ENCODE results near the gene MCM5.
"Not testable (repeated sequence)": the region's sequence is repeated elsewhere in the genome, so short reads cannot be mapped to it uniquely, and the experiment has no call there.

The MCM5 gene

DNA sequence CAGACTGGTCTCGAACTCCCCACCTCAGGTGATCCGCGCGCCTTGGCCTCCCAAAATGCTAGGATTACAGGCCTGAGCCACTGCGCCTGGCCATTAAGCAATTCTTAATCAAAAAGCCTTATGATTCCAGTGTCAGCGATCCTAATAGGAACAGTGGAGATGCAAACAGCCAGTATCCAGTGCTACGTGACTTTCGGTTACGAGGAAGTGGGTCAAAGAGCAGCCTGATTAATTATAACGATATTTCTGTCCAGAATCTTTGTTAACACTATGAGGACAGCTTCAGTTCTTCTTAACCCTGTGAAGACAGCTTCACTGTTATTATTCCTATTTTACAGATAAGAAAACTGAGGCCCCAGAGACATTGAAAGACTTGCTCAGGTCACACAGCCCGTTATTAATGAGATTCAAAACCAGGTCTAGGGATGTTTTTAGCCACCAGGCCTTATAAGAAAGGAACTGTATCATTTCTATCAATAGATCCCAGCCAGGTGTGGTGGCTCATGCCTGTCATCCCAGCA is 36.3 kb upstream of the MCM5 start:
- H3K27ac ChIP-seq (ENCODE audit: low read length) = no peak overlapping the region
- no peaks in the 10 kb centered on the region for H3K36me3 ChIP-seq (ENCODE audit: control insufficient read depth, insufficient read depth, low read length)
- no peak overlapping the region for H3K4me3 ChIP-seq (ENCODE audit: low read length)
- no peak for DNase-seq (ENCODE audit: low read depth, low spot score)
- no peaks in the 10 kb centered on the region for H3K9me3 ChIP-seq (ENCODE audit: control insufficient read depth, insufficient read depth, low read length)
- no CpG with 5 or more reads among the region's 11 CpGs for WGBS (ENCODE audit: insufficient coverage, insufficient read length)
- peaks cover 2% of the 10 kb centered on the region; the same call in 1 of the 2 replicates for H3K4me1 ChIP-seq (ENCODE audit: control insufficient read depth, insufficient read depth, low read length)
- H3K27me3 ChIP-seq (ENCODE audit: control insufficient read depth, insufficient read depth, low read length) = no peaks in the 10 kb centered on the region

DNA sequence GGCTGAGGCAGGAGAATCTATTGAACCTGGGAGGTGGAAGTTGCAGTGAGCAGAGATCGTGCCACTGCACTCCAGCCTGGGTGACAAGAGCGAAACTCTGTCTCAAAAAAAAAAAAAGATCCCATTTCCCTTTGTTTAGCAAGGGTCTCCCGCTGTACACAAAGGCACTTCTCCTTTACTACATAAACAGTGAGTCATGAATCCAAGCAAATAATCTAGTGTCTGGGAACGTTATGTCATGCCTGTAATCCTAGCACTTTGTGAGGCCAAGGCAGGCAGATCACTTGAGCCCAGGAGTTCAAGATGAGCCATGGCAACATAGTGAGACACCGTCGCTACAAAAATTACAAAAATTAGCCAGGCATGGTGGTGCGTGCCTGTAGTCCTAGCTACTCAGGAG is 35.7 kb upstream of the MCM5 start:
- H3K4me1 ChIP-seq (ENCODE audit: control insufficient read depth, insufficient read depth, low read length); DNase-seq (ENCODE audit: low read depth, low spot score): not testable (repeated sequence)
- no CpG with 5 or more reads among the region's 7 CpGs for WGBS (ENCODE audit: insufficient coverage, insufficient read length)

DNA sequence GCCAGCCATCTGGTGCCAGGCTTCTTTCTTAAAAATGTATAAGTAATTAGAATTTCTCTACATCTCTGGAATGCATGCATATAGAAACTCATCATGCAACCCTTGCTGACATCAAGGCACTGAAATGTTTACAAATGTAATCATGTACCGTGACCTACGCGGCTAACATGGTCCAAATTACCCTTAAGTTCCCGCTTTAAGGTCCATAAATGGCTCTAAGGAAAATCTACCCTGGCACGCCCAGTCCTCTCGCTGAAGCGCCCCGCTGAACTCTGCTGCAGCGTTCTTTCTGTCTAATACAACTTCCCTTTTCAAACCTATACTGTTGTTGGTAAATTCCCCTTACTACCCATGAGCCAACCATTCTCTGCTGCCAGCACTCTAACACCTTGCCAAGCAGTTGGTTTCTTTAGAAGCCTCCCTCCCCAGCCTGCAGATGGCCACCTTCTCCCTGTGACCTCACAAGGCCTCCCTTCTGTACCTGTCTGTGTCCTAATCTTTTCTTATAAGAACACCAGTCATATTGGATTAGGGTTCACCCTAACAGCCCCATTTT is 32.5 kb upstream of the MCM5 start:
- DNase-seq (ENCODE audit: low read depth, low spot score) = no peak
- no peaks in the 10 kb centered on the region for H3K36me3 ChIP-seq (ENCODE audit: control insufficient read depth, insufficient read depth, low read length)
- no peaks in the 10 kb centered on the region for H3K9me3 ChIP-seq (ENCODE audit: control insufficient read depth, insufficient read depth, low read length)
- no peaks in the 10 kb centered on the region for H3K27me3 ChIP-seq (ENCODE audit: control insufficient read depth, insufficient read depth, low read length)
- no peak overlapping the region for H3K4me3 ChIP-seq (ENCODE audit: low read length)
- WGBS (ENCODE audit: insufficient coverage, insufficient read length) = no CpG with 5 or more reads among the region's 9 CpGs
- H3K27ac ChIP-seq (ENCODE audit: low read length) = no peak overlapping the region
- peaks cover 5% of the 10 kb centered on the region for H3K4me1 ChIP-seq (ENCODE audit: control insufficient read depth, insufficient read depth, low read length)

More for the DNA sequence above, 35.7 kb upstream of the MCM5 start:
- not testable (repeated sequence) for H3K4me3 ChIP-seq (ENCODE audit: low read length); H3K9me3 ChIP-seq (ENCODE audit: control insufficient read depth, insufficient read depth, low read length); H3K27me3 ChIP-seq (ENCODE audit: control insufficient read depth, insufficient read depth, low read length); H3K36me3 ChIP-seq (ENCODE audit: control insufficient read depth, insufficient read depth, low read length); H3K27ac ChIP-seq (ENCODE audit: low read length)

DNA sequence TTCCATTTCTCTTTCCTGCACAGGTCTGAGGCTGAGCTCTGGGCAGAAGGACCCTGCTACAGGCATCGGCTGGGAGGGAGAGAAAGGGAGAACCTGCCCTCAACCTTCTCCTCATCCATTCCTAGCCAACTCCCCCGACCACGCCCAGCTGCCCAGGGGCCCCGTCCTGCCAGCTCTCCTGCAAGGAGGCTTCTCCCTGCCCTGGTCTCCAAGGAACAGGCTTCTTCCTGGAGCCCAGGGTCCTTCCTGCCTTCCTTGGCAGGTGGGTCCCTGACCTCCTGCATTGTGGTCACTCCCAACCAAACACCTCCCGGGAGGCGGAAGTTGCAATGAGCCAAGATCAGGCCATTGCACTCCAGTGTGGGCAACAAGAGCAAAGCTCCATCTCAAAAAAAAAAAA is 31.6 kb upstream of the MCM5 start:
- Histone ChIP-seq H3K27ac (ENCODE audit: low read length) (no peak overlapping the region), H3K27me3 (ENCODE audit: control insufficient read depth, insufficient read depth, low read length) (no peaks in the 10 kb centered on the region), H3K36me3 (ENCODE audit: control insufficient read depth, insufficient read depth, low read length) (no peaks in the 10 kb centered on the region), H3K4me1 (ENCODE audit: control insufficient read depth, insufficient read depth, low read length) (peaks cover 5% of the 10 kb centered on the region), H3K9me3 (ENCODE audit: control insufficient read depth, insufficient read depth, low read length) (no peaks in the 10 kb centered on the region), H3K4me3 (ENCODE audit: low read length) (no peak overlapping the region)
- no peak for DNase-seq (ENCODE audit: low read depth, low spot score)
- no CpG with 5 or more reads among the region's 6 CpGs for WGBS (ENCODE audit: insufficient coverage, insufficient read length)

DNA sequence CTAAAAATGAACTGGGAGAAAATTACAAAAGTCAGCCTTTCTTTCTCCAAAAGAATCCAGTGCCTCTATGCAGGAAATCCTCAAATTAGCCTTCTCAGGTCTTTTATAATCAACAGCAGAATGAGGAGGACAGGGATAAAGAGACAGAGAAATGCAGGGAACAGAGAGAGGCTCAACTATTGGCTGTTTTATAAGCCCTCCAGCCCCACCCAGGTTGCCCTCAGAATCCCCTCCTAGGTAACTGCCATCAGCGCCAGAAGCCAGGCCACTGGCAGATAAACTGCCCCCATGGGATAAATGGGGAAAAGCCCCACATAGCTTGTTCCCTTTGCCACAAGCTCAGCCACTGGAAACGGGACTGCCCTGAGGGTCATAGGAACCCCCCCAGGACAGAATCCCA is 29.9 kb upstream of the MCM5 start:
- peaks cover 5% of the 10 kb centered on the region for H3K4me1 ChIP-seq (ENCODE audit: control insufficient read depth, insufficient read depth, low read length)
- no peak overlapping the region for H3K27ac ChIP-seq (ENCODE audit: low read length)
- no peaks in the 10 kb centered on the region for H3K36me3 ChIP-seq (ENCODE audit: control insufficient read depth, insufficient read depth, low read length)
- no peak for DNase-seq (ENCODE audit: low read depth, low spot score)
- H3K4me3 ChIP-seq (ENCODE audit: low read length) = no peak overlapping the region
- no peaks in the 10 kb centered on the region for H3K9me3 ChIP-seq (ENCODE audit: control insufficient read depth, insufficient read depth, low read length)
- WGBS (ENCODE audit: insufficient coverage, insufficient read length) = no CpG with 5 or more reads among the region's 2 CpGs
- no peaks in the 10 kb centered on the region for H3K27me3 ChIP-seq (ENCODE audit: control insufficient read depth, insufficient read depth, low read length)

DNA sequence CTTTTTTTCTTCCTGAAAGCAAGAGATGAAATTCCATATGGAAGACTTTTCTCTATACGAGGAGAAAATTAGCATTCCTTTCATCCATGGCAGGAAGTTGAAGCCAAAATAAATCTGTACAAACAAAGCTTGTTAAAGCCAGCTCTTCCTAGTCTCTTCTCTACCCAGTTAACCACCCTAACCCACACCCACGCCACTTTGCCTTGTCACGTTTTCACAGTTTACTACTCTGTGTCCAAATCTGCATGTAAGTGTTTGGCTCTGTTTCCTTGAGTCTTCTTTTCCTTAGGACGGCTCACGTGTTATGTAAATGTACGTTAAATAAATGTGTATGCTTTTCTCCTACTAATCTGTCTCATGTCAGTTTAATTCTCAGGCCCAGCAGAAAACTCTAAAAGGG is 26.2 kb upstream of the MCM5 start:
- H3K4me3 ChIP-seq (ENCODE audit: low read length) = no peak overlapping the region
- peaks cover 6% of the 10 kb centered on the region for H3K4me1 ChIP-seq (ENCODE audit: control insufficient read depth, insufficient read depth, low read length)
- H3K9me3 ChIP-seq (ENCODE audit: control insufficient read depth, insufficient read depth, low read length) = no peaks in the 10 kb centered on the region
- no peak for DNase-seq (ENCODE audit: low read depth, low spot score)
- no peak overlapping the region for H3K27ac ChIP-seq (ENCODE audit: low read length)
- no peaks in the 10 kb centered on the region for H3K36me3 ChIP-seq (ENCODE audit: control insufficient read depth, insufficient read depth, low read length)
- 100% methylated on average over 1 of the region's 6 CpGs for WGBS (ENCODE audit: insufficient coverage, insufficient read length)
- H3K27me3 ChIP-seq (ENCODE audit: control insufficient read depth, insufficient read depth, low read length) = no peaks in the 10 kb centered on the region

DNA sequence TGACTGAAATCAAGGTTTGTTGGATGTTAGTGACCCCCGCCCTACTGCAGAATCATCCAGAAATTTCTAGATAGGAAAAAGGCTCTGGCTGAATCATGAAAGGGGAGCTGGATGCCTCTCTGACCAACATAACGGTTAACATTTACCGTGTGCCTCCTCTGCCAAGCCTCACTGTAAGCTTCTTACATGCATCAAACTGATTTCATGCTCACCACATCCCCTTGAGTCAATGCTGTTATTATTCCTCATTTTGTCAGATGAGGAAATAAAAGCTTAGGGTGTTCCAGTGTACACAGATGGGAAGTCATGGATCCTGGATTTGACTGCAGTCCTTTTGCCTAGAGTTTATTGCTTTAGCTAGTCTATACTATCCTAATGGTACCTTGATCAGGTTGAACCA is 24.9 kb upstream of the MCM5 start:
- no peak overlapping the region for H3K27ac ChIP-seq (ENCODE audit: low read length)
- H3K9me3 ChIP-seq (ENCODE audit: control insufficient read depth, insufficient read depth, low read length) = no peaks in the 10 kb centered on the region
- H3K27me3 ChIP-seq (ENCODE audit: control insufficient read depth, insufficient read depth, low read length) = no peaks in the 10 kb centered on the region
- DNase-seq (ENCODE audit: low read depth, low spot score) = no peak
- H3K4me3 ChIP-seq (ENCODE audit: low read length) = no peak overlapping the region
- peaks cover 6% of the 10 kb centered on the region for H3K4me1 ChIP-seq (ENCODE audit: control insufficient read depth, insufficient read depth, low read length)
- H3K36me3 ChIP-seq (ENCODE audit: control insufficient read depth, insufficient read depth, low read length) = no peaks in the 10 kb centered on the region
- WGBS (ENCODE audit: insufficient coverage, insufficient read length) = no CpG with 5 or more reads among the region's 3 CpGs

DNA sequence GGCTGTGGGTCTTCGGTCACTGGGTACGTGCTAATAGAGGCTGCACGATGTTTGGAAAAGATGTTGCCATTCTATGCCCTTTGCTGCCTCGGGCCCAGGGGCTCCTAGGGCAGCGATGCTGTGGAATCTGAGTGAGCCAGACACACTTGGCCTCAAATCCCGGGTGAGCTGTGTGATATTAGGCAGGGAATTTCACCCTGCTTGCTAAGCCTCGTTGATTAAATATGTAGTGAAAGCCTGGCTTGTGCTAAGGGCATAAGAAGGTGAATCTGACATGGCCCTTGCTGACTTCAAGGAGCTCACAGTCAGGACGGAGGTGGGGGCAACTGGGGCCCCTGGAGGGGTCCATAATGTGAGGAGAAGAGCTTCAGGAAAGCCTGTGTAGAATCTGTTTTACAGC is 24.4 kb upstream of the MCM5 start:
- H3K27ac ChIP-seq (ENCODE audit: low read length) = no peak overlapping the region
- H3K36me3 ChIP-seq (ENCODE audit: control insufficient read depth, insufficient read depth, low read length) = no peaks in the 10 kb centered on the region
- peaks cover 6% of the 10 kb centered on the region for H3K4me1 ChIP-seq (ENCODE audit: control insufficient read depth, insufficient read depth, low read length)
- no peak for DNase-seq (ENCODE audit: low read depth, low spot score)
- H3K4me3 ChIP-seq (ENCODE audit: low read length) = no peak overlapping the region
- no CpG with 5 or more reads among the region's 8 CpGs for WGBS (ENCODE audit: insufficient coverage, insufficient read length)
- no peaks in the 10 kb centered on the region for H3K27me3 ChIP-seq (ENCODE audit: control insufficient read depth, insufficient read depth, low read length)
- no peaks in the 10 kb centered on the region for H3K9me3 ChIP-seq (ENCODE audit: control insufficient read depth, insufficient read depth, low read length)

DNA sequence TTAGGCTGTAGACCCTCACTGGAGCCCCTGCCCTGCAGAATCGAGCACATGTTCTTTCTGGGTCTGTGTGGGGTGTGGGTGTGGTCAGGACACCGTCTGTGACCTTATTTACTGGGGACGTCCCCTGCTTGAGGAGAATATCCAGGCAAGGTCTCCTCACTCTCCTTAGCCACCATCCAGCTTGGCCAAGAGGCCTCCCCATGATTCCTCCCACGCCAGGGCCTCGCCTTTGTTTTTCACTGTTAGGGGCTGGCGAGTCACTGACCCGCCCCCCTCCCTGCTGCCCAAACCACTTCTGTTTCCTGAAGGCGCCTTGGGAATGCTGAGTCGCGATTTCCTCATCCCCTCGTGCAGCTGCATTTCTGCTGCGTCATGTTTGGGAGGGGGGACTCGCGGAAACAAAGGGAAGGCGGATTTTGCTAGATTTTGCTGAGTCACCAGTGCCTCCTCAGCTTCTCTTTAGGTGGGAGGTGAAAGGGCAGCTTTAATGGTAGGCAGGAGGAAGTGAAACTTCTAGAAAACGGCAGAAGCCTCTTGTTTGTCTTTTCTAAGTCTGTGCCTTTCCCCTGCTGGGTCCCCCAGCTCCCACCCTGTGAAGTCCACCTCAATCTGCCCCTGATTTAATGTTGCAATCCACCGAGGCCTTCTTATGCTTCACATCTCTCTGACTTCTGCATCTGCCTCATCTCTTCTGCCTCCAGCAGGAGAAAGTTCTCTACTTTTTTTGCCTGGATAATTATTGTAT is 23.0 kb upstream of the MCM5 start:
- peaks cover 8% of the 10 kb centered on the region for H3K4me1 ChIP-seq (ENCODE audit: control insufficient read depth, insufficient read depth, low read length)
- peak overlapping the region; percentile 49 for H3K27ac ChIP-seq (ENCODE audit: low read length)
- no peaks in the 10 kb centered on the region for H3K9me3 ChIP-seq (ENCODE audit: control insufficient read depth, insufficient read depth, low read length)
- no peak overlapping the region for H3K4me3 ChIP-seq (ENCODE audit: low read length)
- no CpG with 5 or more reads among the region's 17 CpGs for WGBS (ENCODE audit: insufficient coverage, insufficient read length)
- peak; percentile 99 for DNase-seq (ENCODE audit: low read depth, low spot score)
- no peaks in the 10 kb centered on the region for H3K36me3 ChIP-seq (ENCODE audit: control insufficient read depth, insufficient read depth, low read length)
- H3K27me3 ChIP-seq (ENCODE audit: control insufficient read depth, insufficient read depth, low read length) = no peaks in the 10 kb centered on the region

DNA sequence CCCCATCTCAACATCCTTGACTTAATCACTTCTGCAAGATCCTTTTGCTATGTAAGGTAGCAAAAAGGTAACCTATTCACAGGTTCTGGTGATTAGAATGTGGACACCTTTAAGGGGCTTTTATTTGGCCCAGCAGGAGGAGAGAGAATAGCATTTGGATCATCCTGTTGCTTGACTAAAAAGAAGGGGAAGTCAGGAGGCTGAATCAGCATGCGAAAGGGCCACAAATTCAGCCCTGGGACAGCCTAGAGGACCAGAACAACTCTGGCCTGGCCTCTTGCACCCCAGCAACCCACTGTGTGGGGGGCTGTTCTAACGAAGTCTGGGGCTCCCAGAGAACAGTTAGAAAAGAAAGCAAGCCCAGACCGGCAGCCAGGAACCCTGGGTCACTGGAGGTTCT is 22.2 kb upstream of the MCM5 start:
- no CpG with 5 or more reads among the region's 3 CpGs for WGBS (ENCODE audit: insufficient coverage, insufficient read length)
- Histone ChIP-seq H3K27ac (ENCODE audit: low read length) (peak overlapping the region; percentile 49), H3K27me3 (ENCODE audit: control insufficient read depth, insufficient read depth, low read length) (no peaks in the 10 kb centered on the region), H3K36me3 (ENCODE audit: control insufficient read depth, insufficient read depth, low read length) (no peaks in the 10 kb centered on the region), H3K4me1 (ENCODE audit: control insufficient read depth, insufficient read depth, low read length) (peaks cover 5% of the 10 kb centered on the region; the same call in 1 of the 2 replicates), H3K9me3 (ENCODE audit: control insufficient read depth, insufficient read depth, low read length) (no peaks in the 10 kb centered on the region), H3K4me3 (ENCODE audit: low read length) (no peak overlapping the region)
- no peak for DNase-seq (ENCODE audit: low read depth, low spot score)

DNA sequence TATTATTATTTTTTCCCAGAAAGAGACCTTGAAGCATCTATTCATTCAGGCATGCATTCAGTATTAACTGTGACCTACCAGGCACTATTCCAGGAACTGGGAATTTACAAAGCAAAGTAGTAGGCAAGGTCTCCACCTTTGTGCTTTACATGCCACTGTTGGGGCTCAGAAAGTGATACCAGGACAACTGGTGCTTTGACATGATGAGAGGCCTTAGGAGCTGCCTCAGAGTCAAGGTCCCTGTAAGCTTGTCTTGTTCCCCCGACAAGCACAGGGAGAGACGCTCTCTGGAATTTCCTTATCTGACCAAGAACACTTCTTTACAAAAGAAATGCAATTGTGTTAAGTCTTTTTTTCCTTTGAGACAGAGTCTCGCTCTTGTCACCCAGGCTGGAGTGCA is 21.3 kb upstream of the MCM5 start:
- Histone ChIP-seq H3K4me3 (ENCODE audit: low read length) (no peak overlapping the region), H3K4me1 (ENCODE audit: control insufficient read depth, insufficient read depth, low read length) (peaks cover 5% of the 10 kb centered on the region; the same call in 1 of the 2 replicates), H3K36me3 (ENCODE audit: control insufficient read depth, insufficient read depth, low read length) (no peaks in the 10 kb centered on the region), H3K9me3 (ENCODE audit: control insufficient read depth, insufficient read depth, low read length) (no peaks in the 10 kb centered on the region), H3K27me3 (ENCODE audit: control insufficient read depth, insufficient read depth, low read length) (no peaks in the 10 kb centered on the region), H3K27ac (ENCODE audit: low read length) (no peak overlapping the region)
- no peak for DNase-seq (ENCODE audit: low read depth, low spot score)
- no CpG with 5 or more reads among the region's 3 CpGs for WGBS (ENCODE audit: insufficient coverage, insufficient read length)

All from iPS DF 6.9 (cell line).